AG10803 (cell line): ENCODE measurements around the gene SNX13.

Experiments used
- DNase-seq: peaks from one replicate; pipeline ENCODE4 v3.0.0; 2010; ENCODE audit warnings: low read depth
- H3K4me3 ChIP-seq: 2 replicates; pipeline ENCODE4 v1.5.1; 2011; ENCODE audit warnings: mild to moderate bottlenecking, low read length, control low read depth
- CTCF ChIP-seq: conservative IDR thresholded peaks from 2 replicates; pipeline ENCODE4 v1.5.1; 2011; ENCODE audit warnings: mild to moderate bottlenecking, low read length, control low read depth, inconsistent platforms

Gene SNX13

GRCh38 chr7:17900464-17900863 is 39.8 kb downstream of the SNX13 start:
- DNase-seq = no peak
- no peak overlapping the region for H3K4me3 ChIP-seq
- TF ChIP-seq CTCF = no peak

GRCh38 chr7:17898111-17898510 is 42.2 kb downstream of the SNX13 start:
- DNase-seq = no peak
- no peak overlapping the region for H3K4me3 ChIP-seq
- TF ChIP-seq CTCF = no peak

GRCh38 chr7:17887286-17887685 is 53.0 kb downstream of the SNX13 start:
- TF ChIP-seq CTCF = no peak
- H3K4me3 ChIP-seq = no peak overlapping the region
- no peak for DNase-seq

GRCh38 chr7:17882685-17883084 is 57.6 kb downstream of the SNX13 start:
- TF ChIP-seq CTCF = no peak
- no peak overlapping the region for H3K4me3 ChIP-seq
- DNase-seq = no peak

GRCh38 chr7:17879075-17879661 is 61.1 kb downstream of the SNX13 start:
- no peak for DNase-seq
- H3K4me3 ChIP-seq = no peak overlapping the region
- no peak for TF ChIP-seq CTCF

- no peak overlapping the region for H3K4me3 ChIP-seq
- no peak for DNase-seq
- no peak for TF ChIP-seq CTCF
Observed at GRCh38 chr7:17878627-17879026, 61.7 kb downstream of the SNX13 start.

GRCh38 chr7:17871815-17872533 is 68.3 kb downstream of the SNX13 start:
- H3K4me3 ChIP-seq = no peak overlapping the region
- no peak for TF ChIP-seq CTCF
- no peak for DNase-seq
